Stimulated activated CD8-positive, alpha-beta memory T cell treated with anti-CD3 and anti-CD28 coated beads, Interleukin-7, amount 100 ng/mL, for 48 hours (primary cell): ENCODE results near the gene OR10G7.

Experiments used
- DNase-seq, 2 donors: peaks; one replicate each; pipeline ENCODE4 v3.0.0-alpha.2; 2020; ENCODE audit warnings: low read depth in 1 of 2; ENCODE audit errors: extremely low read depth in 1 of 2

OR10G7 gene

GRCh38 chr11:124041254-124041653 is at the start of gene OR10G7:
OR10G7 (minus strand) TSS chr11:124041325; CDS start chr11:124039001, 2,324 bp downstream.
- no peak for DNase-seq

GRCh38 chr11:124085997-124086846 is 45.1 kb upstream of the OR10G7 start:
- no peak for DNase-seq

GRCh38 chr11:124085583-124085982 is 44.5 kb upstream of the OR10G7 start:
- no peak for DNase-seq

GRCh38 chr11:124082371-124082770 is 41.2 kb upstream of the OR10G7 start:
- no peak for DNase-seq

- DNase-seq = no peak
Observed at GRCh38 chr11:124081483-124081882, 40.4 kb upstream of the OR10G7 start.

- DNase-seq = no peak
Observed at GRCh38 chr11:124080327-124081001, 39.3 kb upstream of the OR10G7 start.

GRCh38 chr11:124079631-124080326 is 38.7 kb upstream of the OR10G7 start:
- no peak for DNase-seq

GRCh38 chr11:124078591-124078990 is 37.5 kb upstream of the OR10G7 start:
- no peak for DNase-seq

- no peak for DNase-seq
Observed at GRCh38 chr11:124077266-124077665, 36.1 kb upstream of the OR10G7 start.

GRCh38 chr11:124075841-124076651 is 34.9 kb upstream of the OR10G7 start:
- DNase-seq = no peak

- no peak for DNase-seq
Observed at GRCh38 chr11:124075492-124075840, 34.3 kb upstream of the OR10G7 start.

- no peak for DNase-seq
Observed at GRCh38 chr11:124074554-124074953, 33.4 kb upstream of the OR10G7 start.

- DNase-seq = no peak
Observed at GRCh38 chr11:124072147-124072546, 31.0 kb upstream of the OR10G7 start.

- DNase-seq = no peak
Observed at GRCh38 chr11:124071623-124071948, 30.5 kb upstream of the OR10G7 start.

GRCh38 chr11:124070915-124071622 is 29.9 kb upstream of the OR10G7 start:
- DNase-seq = peak; percentile 22 to 29

GRCh38 chr11:124069429-124070401 is 28.6 kb upstream of the OR10G7 start:
- DNase-seq = peak; percentile 24 to 31

- DNase-seq = no peak
Observed at GRCh38 chr11:124068601-124069110, 27.5 kb upstream of the OR10G7 start.

GRCh38 chr11:124052966-124053365 is 11.8 kb upstream of the OR10G7 start:
- no peak for DNase-seq

GRCh38 chr11:124050748-124051147 is 9.6 kb upstream of the OR10G7 start:
- DNase-seq = no peak
